Thoracic aorta (tissue), 2 donors: ENCODE data around the gene FBXO40. TPM values are rescaled to one million over a fixed set of nuclear protein-coding genes. Genes with fewer than 3 reads are reported as not detected.

Source experiments
- ATAC-seq: fragments of 150-250 bp; one replicate; pipeline ENCODE4 v1.8.0; 2017; ENCODE audit warnings: low read depth; ENCODE audit not compliant: insufficient number of reproducible peaks, low FRiP score
- DNase-seq: peaks from one replicate; pipeline ENCODE4 v3.0.0-alpha.2; 2020; ENCODE audit warnings: low spot score
- H3K27ac ChIP-seq, 2 donors: fragments of 200-600 bp; sonication (generic); 1 replicate in 1 of 2; 2 replicates in 1 of 2; pipeline ENCODE4 v1.5.1; 2016; ENCODE audit warnings: mild to moderate bottlenecking in 2 of 2, moderate library complexity in 2 of 2
- H3K27me3 ChIP-seq: fragments of 200-600 bp; sonication (generic); replicated peaks from 2 replicates; pipeline ENCODE4 v1.6.0; 2016; ENCODE audit warnings: mild to moderate bottlenecking; ENCODE audit not compliant: insufficient read depth
- H3K36me3 ChIP-seq: fragments of 200-600 bp; sonication (generic); one replicate; pipeline ENCODE4 v1.5.1; 2016
- H3K4me1 ChIP-seq, 2 donors: fragments of 200-600 bp; sonication (generic); 1 replicate in 1 of 2; 2 replicates in 1 of 2; pipeline versions ENCODE4 v1.5.1 to v1.6.0; 2016; ENCODE audit warnings: low read depth in 2 of 2, mild to moderate bottlenecking in 1 of 2; ENCODE audit not compliant: control insufficient read depth in 1 of 2
- H3K4me3 ChIP-seq: fragments of 200-600 bp; sonication (generic); 2 replicates; pipeline ENCODE4 v1.5.1; 2016; ENCODE audit warnings: mild to moderate bottlenecking
- H3K9me3 ChIP-seq: fragments of 200-600 bp; sonication (generic); 2 replicates; pipeline ENCODE4 v1.5.1; 2016
- CTCF ChIP-seq: fragments of 200-600 bp; sonication (generic); IDR thresholded peaks from one replicate; pipeline ENCODE4 v1.5.1; 2019; ENCODE audit warnings: antibody characterized with exemption
- total RNA-seq, 2 donors: library from RNA; depleted of rRNA; stranded (reverse); fragments of >200 nt; gene quantifications; one replicate each; pipeline versions ENCODE4 v1.1.0 to v1.2.3, GENCODE V29; 2016

FBXO40 gene, protein sequence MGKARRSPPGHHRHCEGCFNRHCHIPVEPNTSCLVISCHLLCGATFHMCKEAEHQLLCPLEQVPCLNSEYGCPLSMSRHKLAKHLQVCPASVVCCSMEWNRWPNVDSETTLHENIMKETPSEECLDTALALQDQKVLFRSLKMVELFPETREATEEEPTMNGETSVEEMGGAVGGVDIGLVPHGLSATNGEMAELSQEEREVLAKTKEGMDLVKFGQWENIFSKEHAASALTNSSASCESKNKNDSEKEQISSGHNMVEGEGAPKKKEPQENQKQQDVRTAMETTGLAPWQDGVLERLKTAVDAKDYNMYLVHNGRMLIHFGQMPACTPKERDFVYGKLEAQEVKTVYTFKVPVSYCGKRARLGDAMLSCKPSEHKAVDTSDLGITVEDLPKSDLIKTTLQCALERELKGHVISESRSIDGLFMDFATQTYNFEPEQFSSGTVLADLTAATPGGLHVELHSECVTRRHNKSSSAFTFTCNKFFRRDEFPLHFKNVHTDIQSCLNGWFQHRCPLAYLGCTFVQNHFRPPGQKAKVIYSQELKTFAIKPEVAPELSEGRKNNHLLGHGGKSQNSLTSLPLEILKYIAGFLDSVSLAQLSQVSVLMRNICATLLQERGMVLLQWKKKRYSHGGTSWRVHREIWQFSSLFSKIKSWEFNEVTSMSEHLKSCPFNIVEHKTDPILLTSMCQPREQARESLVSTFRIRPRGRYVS
- total RNA-seq = not detected

DNA sequence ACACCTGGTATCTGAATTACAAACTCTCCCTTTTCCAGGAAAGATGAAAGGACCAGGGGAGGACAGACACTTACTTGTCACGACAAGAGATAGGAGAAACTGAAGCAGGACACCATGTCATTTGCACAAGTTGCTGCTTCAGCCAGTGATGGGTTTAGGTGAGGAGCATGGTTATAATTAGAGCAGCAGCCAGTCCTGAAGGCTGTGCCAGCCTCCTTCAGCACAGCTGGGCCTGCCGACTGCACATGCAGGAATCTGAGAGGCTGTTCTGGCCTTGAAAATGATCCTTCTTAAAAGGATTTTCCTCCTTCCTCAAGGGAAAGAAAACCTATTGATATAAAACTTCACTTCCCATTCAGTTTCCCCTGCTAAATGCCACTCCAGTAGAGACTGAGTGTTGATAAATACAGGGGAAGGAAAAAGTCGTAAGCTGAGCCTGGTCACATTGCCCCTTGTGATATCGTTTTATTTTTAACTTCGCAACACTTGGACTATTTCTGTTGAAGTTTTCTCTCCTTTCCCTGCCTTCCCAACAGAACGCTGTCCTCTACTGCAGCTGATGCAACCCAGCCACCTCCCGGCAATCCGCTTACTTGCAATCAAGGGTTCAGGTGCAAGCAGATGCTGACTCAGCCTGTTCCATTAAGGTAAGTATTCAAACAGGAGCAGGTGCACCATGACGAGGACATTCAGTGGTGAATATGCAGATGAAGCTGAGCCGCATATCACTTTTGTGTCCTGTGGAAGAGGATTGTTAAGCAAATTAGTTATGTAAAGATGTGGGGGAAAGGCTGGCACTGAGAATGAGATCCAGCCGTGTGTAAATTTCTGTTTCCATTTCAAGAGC, at the start of gene FBXO40:
Gene FBXO40 (plus strand): TSS at position 524 of the 847 bp plus-strand sequence. CDS start 27,197 bp downstream, outside the sequence.
- no peak within 1 kb of the TSS for H3K27ac ChIP-seq
- DNase-seq = no peak
- peak within 1 kb of the TSS; percentile 11 for H3K4me3 ChIP-seq
- no peaks in the 10 kb centered on the region for H3K9me3 ChIP-seq
- H3K36me3 ChIP-seq = no peaks in the 10 kb centered on the region
- no peak for TF ChIP-seq CTCF
- H3K4me1 ChIP-seq = peaks cover 0 to 9% of the 10 kb centered on the region in 2 donors
- no peaks in the 10 kb centered on the region for H3K27me3 ChIP-seq
- no peak for ATAC-seq

GRCh38 chr3:121545049-121545573, 48.1 kb upstream of the FBXO40 start:
- no peaks in the 10 kb centered on the region for H3K27me3 ChIP-seq
- H3K27ac ChIP-seq = no peak overlapping the region
- DNase-seq (no peak), ATAC-seq (no peak)
- H3K36me3 ChIP-seq = no peaks in the 10 kb centered on the region
- H3K4me1 ChIP-seq = peaks cover 4 to 6% of the 10 kb centered on the region in 2 donors
- H3K4me3 ChIP-seq = peak overlapping the region; percentile 81
- H3K9me3 ChIP-seq = no peaks in the 10 kb centered on the region
- TF ChIP-seq CTCF = no peak

DNA sequence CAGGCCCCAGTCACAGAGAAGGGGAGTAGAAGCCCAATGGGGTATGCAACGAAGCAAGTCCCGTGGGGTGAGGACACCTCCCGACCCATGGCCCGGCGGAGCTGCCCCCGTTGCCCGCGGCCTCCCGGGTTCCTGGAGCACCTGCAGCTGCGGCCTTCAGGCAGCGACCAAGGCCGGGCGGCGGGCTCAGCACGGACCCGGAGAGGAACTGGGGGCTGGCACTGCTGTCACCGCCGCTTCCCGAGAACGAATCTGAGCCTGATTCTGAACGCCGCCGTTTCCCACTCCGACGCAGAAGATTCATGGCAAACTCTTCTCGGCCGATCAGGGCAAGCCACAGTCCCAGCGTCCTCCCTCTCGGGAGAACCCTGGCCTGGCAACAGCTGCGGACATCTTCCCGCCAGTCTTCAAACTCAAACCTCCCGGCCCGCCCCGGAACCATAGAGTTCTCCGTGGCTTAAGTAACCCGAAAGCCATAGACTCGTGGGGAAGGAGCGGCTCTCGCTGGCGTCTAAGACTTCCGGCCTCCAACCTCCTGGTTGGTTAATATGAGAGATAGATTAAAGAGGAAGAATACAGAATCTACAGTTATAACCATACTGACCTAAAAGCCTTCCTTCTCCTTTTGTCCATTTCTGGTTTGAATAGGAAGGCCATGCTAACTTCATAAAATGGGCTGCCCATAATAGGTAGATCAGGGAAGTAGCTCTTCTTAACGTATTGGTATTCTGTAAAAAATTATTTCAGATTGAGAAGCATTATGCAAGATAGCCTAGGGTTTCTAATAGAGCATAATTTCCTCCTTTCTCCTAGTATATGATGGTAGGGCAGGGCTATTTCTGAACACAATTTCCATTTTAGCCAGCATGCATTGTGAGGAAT, 47.4 kb upstream of the FBXO40 start, which contains the start of gene POLQ:
Gene POLQ (minus strand): TSS at position 415 of the 882 bp plus-strand sequence. CDS start 111 bp downstream, at position 304.
- Histone ChIP-seq H3K4me1 (peaks cover 4 to 6% of the 10 kb centered on the region in 2 donors), H3K27ac (peak within 1 kb of the TSS; percentile 61 to 65), H3K9me3 (no peaks in the 10 kb centered on the region), H3K36me3 (no peaks in the 10 kb centered on the region), H3K4me3 (peak within 1 kb of the TSS; percentile 81), H3K27me3 (no peaks in the 10 kb centered on the region)
- peak; percentile 85 for ATAC-seq
- TF ChIP-seq CTCF = no peak
- peak; percentile 76 for DNase-seq

DNA sequence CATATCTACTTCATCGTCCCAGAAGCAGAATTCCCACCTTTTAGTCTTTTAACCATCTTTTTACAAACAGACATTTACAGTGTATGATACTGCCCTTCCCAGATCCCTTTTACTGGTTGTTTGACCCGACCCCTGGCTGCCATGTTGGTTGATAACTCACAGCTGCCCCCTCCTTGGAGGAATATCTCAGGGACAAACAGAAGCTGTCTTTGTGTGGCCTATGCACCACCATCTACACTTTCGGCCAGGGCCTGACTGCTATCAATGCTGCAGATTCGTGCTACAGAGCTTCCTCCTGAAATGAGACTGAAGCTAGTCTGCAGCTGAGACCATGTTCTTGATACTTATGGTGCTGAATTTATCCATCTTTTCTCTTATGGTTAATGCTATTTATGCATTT, 40.8 kb upstream of the FBXO40 start:
- no peak for ATAC-seq
- no peak for TF ChIP-seq CTCF
- DNase-seq = no peak
- no peaks in the 10 kb centered on the region for H3K27me3 ChIP-seq
- H3K27ac ChIP-seq = no peak overlapping the region
- H3K4me3 ChIP-seq = no peak overlapping the region
- no peaks in the 10 kb centered on the region for H3K4me1 ChIP-seq
- H3K9me3 ChIP-seq = no peaks in the 10 kb centered on the region
- H3K36me3 ChIP-seq = no peaks in the 10 kb centered on the region
